Upper lobe of left lung (tissue), 6 donors: ENCODE results near the gene C4orf50. TPM values are rescaled to one million over a fixed set of nuclear protein-coding genes. Genes with fewer than 3 reads are reported as not detected.

Experiments
- ATAC-seq, 2 donors: fragments of 200-7000 bp; cut with Tn5 transposase; one replicate each; pipeline ENCODE4 v1.9.1; 2022; ENCODE audit warnings: mild to moderate bottlenecking in 2 of 2, moderate library complexity in 2 of 2; ENCODE audit not compliant: low FRiP score in 2 of 2
- DNase-seq, 2 donors: peaks; one replicate each; pipeline ENCODE4 v3.0.0-alpha.2; 2019 to 2020
- H3K27ac ChIP-seq, 4 donors: fragments of 200-600 bp; sonication (generic); one replicate each; pipeline ENCODE4 v1.5.1; 2016 to 2019
- H3K27me3 ChIP-seq, 4 donors: fragments of 200-600 bp; sonication (generic); one replicate each; pipeline ENCODE4 v1.5.1; 2017 to 2019
- H3K36me3 ChIP-seq, 4 donors: fragments of 200-600 bp; sonication (generic); one replicate each; pipeline ENCODE4 v1.5.1; 2016 to 2019
- H3K4me1 ChIP-seq, 4 donors: fragments of 200-600 bp; sonication (generic); one replicate each; pipeline ENCODE4 v1.5.1; 2018 to 2019
- H3K4me3 ChIP-seq, 4 donors: fragments of 200-600 bp; sonication (generic); one replicate each; pipeline ENCODE4 v1.5.1; 2017 to 2019; ENCODE audit warnings: mild to moderate bottlenecking in 2 of 4, moderate library complexity in 1 of 4
- H3K9me3 ChIP-seq, 4 donors: fragments of 200-600 bp; sonication (generic); one replicate each; pipeline ENCODE4 v1.5.1; 2018 to 2019
- CTCF ChIP-seq, 6 experiments: fragments of 450-650 bp in 4 of 6; fragments of 200-600 bp in 2 of 6; sonication (generic) in 2 of 6; IDR thresholded peaks; one replicate each; pipeline ENCODE4 v1.5.1; 2016 to 2019; ENCODE audit warnings: antibody characterized with exemption in 6 of 6
- EP300 ChIP-seq, 4 donors: sonication (generic); formaldehyde crosslinking; IDR thresholded peaks; one replicate each; pipeline ENCODE4 v1.5.1; 2017; ENCODE audit warnings: antibody characterized with exemption in 4 of 4, control low read depth in 2 of 4
- POLR2A ChIP-seq, 4 donors: fragments of 450-650 bp; IDR thresholded peaks; one replicate each; pipeline ENCODE4 v1.5.1; 2016 to 2017; ENCODE audit warnings: antibody characterized with exemption in 4 of 4, mild to moderate bottlenecking in 2 of 4
- POLR2AphosphoS5 ChIP-seq, 2 donors: sonication (generic); formaldehyde crosslinking; IDR thresholded peaks; one replicate each; pipeline ENCODE4 v1.5.1; 2017; ENCODE audit warnings: antibody characterized with exemption in 2 of 2
- WGBS, 2 donors: methylation state at CpG; one replicate each; pipeline ENCODE4 v1.1.5; 2017 to 2018; 5-methylcytosine and 5-hydroxymethylcytosine counted together
- total RNA-seq, 6 donors: library from RNA; depleted of rRNA in 4 of 6; stranded (reverse); fragments of >200 nt in 4 of 6; gene quantifications; one replicate each; pipeline versions ENCODE4 v1.1.0 to v1.2.1, GENCODE V29; 2016 to 2021
- donor health status: DM: no; HTN: no; CAD: no; lungs with moderate emphysema.
- donor health status: DM: no; HTN: yes; CAD: no; lungs with severe emphysema.

Gene C4orf50
- total RNA-seq, 6 donors from 2014 or later: 0.03 to 1.3 (median 0.65) TPM

GRCh38 chr4:5869966-5870619 is 148.1 kb downstream of the C4orf50 start:
- Histone ChIP-seq H3K27ac (no peak overlapping the region), H3K27me3 (no peaks in the 10 kb centered on the region), H3K9me3 (no peaks in the 10 kb centered on the region), H3K36me3 (no peaks in the 10 kb centered on the region), H3K4me1 (peaks cover 0 to 14% (median 4%) of the 10 kb centered on the region in 4 donors), H3K4me3 (no peak overlapping the region)
- no peak for DNase-seq
- TF ChIP-seq EP300 (IDR thresholded peaks at IDR 0.05) (no peak), POLR2AphosphoS5 (IDR thresholded peaks at IDR 0.05) (no peak)
- WGBS, 2 donors: 65 to 82% methylated on average over 14 of the region's 14 CpGs
- ATAC-seq: no peak

GRCh38 chr4:5867866-5868265 is 150.4 kb downstream of the C4orf50 start:
- WGBS, 2 donors: 86 to 88% methylated on average over 3 of the region's 3 CpGs
- Histone ChIP-seq H3K27me3 (no peaks in the 10 kb centered on the region), H3K4me3 (no peak overlapping the region), H3K36me3 (no peaks in the 10 kb centered on the region), H3K4me1 (peaks cover 0 to 14% (median 4%) of the 10 kb centered on the region in 4 donors), H3K9me3 (no peaks in the 10 kb centered on the region), H3K27ac (no peak overlapping the region)
- ATAC-seq (no peak), DNase-seq (no peak)
- TF ChIP-seq POLR2AphosphoS5 (IDR thresholded peaks at IDR 0.05) (no peak), POLR2A (IDR thresholded peaks at IDR 0.05) (no peak), CTCF (IDR thresholded peaks at IDR 0.05) (no peak), EP300 (IDR thresholded peaks at IDR 0.05) (no peak)

GRCh38 chr4:5866841-5867813 is 151.1 kb downstream of the C4orf50 start:
- 71% methylated on average over 10 of the region's 10 CpGs for WGBS, 2 donors
- no peak overlapping the region for H3K27ac ChIP-seq
- H3K4me3 ChIP-seq: no peak overlapping the region
- TF ChIP-seq EP300 (IDR thresholded peaks at IDR 0.05) (no peak), CTCF (IDR thresholded peaks at IDR 0.05) (no peak), POLR2AphosphoS5 (IDR thresholded peaks at IDR 0.05) (no peak), POLR2A (IDR thresholded peaks at IDR 0.05) (no peak)
- ATAC-seq (no peak), DNase-seq (no peak)
- no peaks in the 10 kb centered on the region for H3K36me3 ChIP-seq
- H3K9me3 ChIP-seq: no peaks in the 10 kb centered on the region
- H3K4me1 ChIP-seq: peaks cover 0 to 14% (median 4%) of the 10 kb centered on the region in 4 donors
- no peaks in the 10 kb centered on the region for H3K27me3 ChIP-seq

GRCh38 chr4:5865896-5866599 is 152.2 kb downstream of the C4orf50 start:
- H3K4me1 ChIP-seq: peaks cover 0 to 14% (median 4%) of the 10 kb centered on the region in 4 donors
- TF ChIP-seq POLR2AphosphoS5 (IDR thresholded peaks at IDR 0.05): no peak
- TF ChIP-seq POLR2A (IDR thresholded peaks at IDR 0.05): no peak
- TF ChIP-seq CTCF (IDR thresholded peaks at IDR 0.05): no peak
- no peak for TF ChIP-seq EP300 (IDR thresholded peaks at IDR 0.05)
- WGBS, 2 donors: 52 to 61% methylated on average over 9 to 12 of the region's 12 CpGs
- H3K4me3 ChIP-seq: no peak overlapping the region
- no peaks in the 10 kb centered on the region for H3K9me3 ChIP-seq
- ATAC-seq (no peak), DNase-seq (no peak)
- H3K27me3 ChIP-seq: no peaks in the 10 kb centered on the region
- no peak overlapping the region for H3K27ac ChIP-seq
- H3K36me3 ChIP-seq: no peaks in the 10 kb centered on the region
